SU-DHL-6 (cell line): ENCODE data around the gene IL33.

Source experiments
- H2AFZ ChIP-seq: fragments of 200-600 bp; sonication (generic); 2 replicates; pipeline ENCODE4 v1.6.1; 2014; ENCODE audit warnings: low read depth, mild to moderate bottlenecking, moderate library complexity, mixed read lengths, antibody characterized with exemption, low read length; ENCODE audit not compliant: severe bottlenecking
- H3F3A ChIP-seq: fragments of 200-600 bp; shearing (Covaris generic); 2 replicates; pipeline ENCODE4 v1.6.0; 2016; ENCODE audit warnings: antibody characterized with exemption, mild to moderate bottlenecking; ENCODE audit not compliant: insufficient read depth
- H3K27ac ChIP-seq: fragments of 200-600 bp; sonication (generic); 2 replicates; pipeline ENCODE4 v1.5.1; 2016; ENCODE audit warnings: low read depth, mild to moderate bottlenecking, low read length, moderate library complexity, mixed read lengths
- H3K27me3 ChIP-seq: fragments of 200-600 bp; sonication (generic), shearing (Covaris generic); 2 replicates; pipeline ENCODE4 v1.6.0; 2014; ENCODE audit warnings: mild to moderate bottlenecking, low read length
- H3K36me3 ChIP-seq: fragments of 200-600 bp; sonication (generic); 2 replicates; pipeline ENCODE4 v1.6.1; 2014; ENCODE audit warnings: mild to moderate bottlenecking, low read length, mixed read lengths
- H3K4me2 ChIP-seq: fragments of 300-600, 200-600 bp; shearing (Covaris generic), sonication (generic); 2 replicates; pipeline ENCODE4 v1.6.0; 2014; ENCODE audit warnings: low read length, low read depth, mild to moderate bottlenecking; ENCODE audit not compliant: poor library complexity, severe bottlenecking
- H3K4me3 ChIP-seq: fragments of 200-600 bp; sonication (generic); 2 replicates; pipeline ENCODE4 v1.5.1; 2014; ENCODE audit warnings: antibody characterized with exemption, low read length, mild to moderate bottlenecking, mixed read lengths; ENCODE audit not compliant: insufficient read depth, poor library complexity, severe bottlenecking
- H3K79me2 ChIP-seq: fragments of 200-600 bp; sonication (generic); 2 replicates; pipeline ENCODE4 v1.6.1; 2014; ENCODE audit warnings: mild to moderate bottlenecking, low read length, moderate library complexity; ENCODE audit not compliant: insufficient read depth
- H3K9ac ChIP-seq: fragments of 200-600 bp; sonication (generic); 2 replicates; pipeline ENCODE4 v1.7.0; 2014; ENCODE audit warnings: mild to moderate bottlenecking, low read length
- H3K9me2 ChIP-seq: fragments of 200-600 bp; sonication (generic); replicated peaks from 2 replicates; pipeline ENCODE4 v1.6.1; 2014; ENCODE audit warnings: low read length; ENCODE audit not compliant: insufficient read depth
- H3K9me3 ChIP-seq: fragments of 200-600 bp; sonication (generic); 2 replicates; pipeline ENCODE4 v1.6.1; 2014; ENCODE audit warnings: low read length, mixed read lengths; ENCODE audit not compliant: insufficient read depth
- H4K20me1 ChIP-seq: fragments of 200-600 bp; sonication (generic); 2 replicates; pipeline ENCODE4 v1.6.1; 2014; ENCODE audit warnings: low read depth, mild to moderate bottlenecking, antibody characterized with exemption, low read length, moderate library complexity, mixed read lengths
- CTCF ChIP-seq: fragments of 200-600 bp; sonication (generic); IDR thresholded peaks from one replicate; pipeline ENCODE4 v1.5.1; 2017; ENCODE audit warnings: antibody characterized with exemption, mild to moderate bottlenecking, low read length, moderate library complexity; ENCODE audit not compliant: insufficient read depth, poor library complexity, severe bottlenecking
- EZH2phosphoT487 ChIP-seq: fragments of 200-600 bp; sonication (generic), shearing (Covaris generic); conservative IDR thresholded peaks from 2 replicates; pipeline ENCODE4 v1.6.1; 2018; ENCODE audit warnings: mild to moderate bottlenecking, antibody characterized with exemption, low read length, moderate library complexity, mixed read lengths

Gene IL33

GRCh38 chr9:6239048-6239461 lies 23.4 kb downstream of the IL33 start:
- no peaks in the 10 kb centered on the region for H3K36me3 ChIP-seq
- H2AFZ ChIP-seq = no peak overlapping the region
- H3K79me2 ChIP-seq = no peaks in the 10 kb centered on the region
- no peak overlapping the region for H3K27ac ChIP-seq
- no peak overlapping the region for H3K4me2 ChIP-seq
- H3K27me3 ChIP-seq = no peaks in the 10 kb centered on the region
- no peaks in the 10 kb centered on the region for H3K9me2 ChIP-seq
- H3K4me3 ChIP-seq = no peak overlapping the region
- no peak for TF ChIP-seq CTCF
- TF ChIP-seq EZH2phosphoT487 = no peak
- H3F3A ChIP-seq = no peaks in the 10 kb centered on the region
- no peaks in the 10 kb centered on the region for H4K20me1 ChIP-seq
- no peaks in the 10 kb centered on the region for H3K9me3 ChIP-seq
- no peak overlapping the region for H3K9ac ChIP-seq

GRCh38 chr9:6239694-6240093 lies 24.1 kb downstream of the IL33 start:
- H3K27ac ChIP-seq = no peak overlapping the region
- no peak overlapping the region for H3K4me3 ChIP-seq
- no peak overlapping the region for H3K4me2 ChIP-seq
- H3K9me3 ChIP-seq = no peaks in the 10 kb centered on the region
- H4K20me1 ChIP-seq = no peaks in the 10 kb centered on the region
- H3K36me3 ChIP-seq = no peaks in the 10 kb centered on the region
- H3K9ac ChIP-seq = no peak overlapping the region
- no peaks in the 10 kb centered on the region for H3K9me2 ChIP-seq
- no peaks in the 10 kb centered on the region for H3F3A ChIP-seq
- H3K79me2 ChIP-seq = no peaks in the 10 kb centered on the region
- H2AFZ ChIP-seq = no peak overlapping the region
- TF ChIP-seq EZH2phosphoT487 (no peak), CTCF (no peak)
- H3K27me3 ChIP-seq = no peaks in the 10 kb centered on the region

- H3K36me3 ChIP-seq = no peaks in the 10 kb centered on the region
- no peaks in the 10 kb centered on the region for H3F3A ChIP-seq
- no peak for TF ChIP-seq CTCF
- no peak for TF ChIP-seq EZH2phosphoT487
- no peaks in the 10 kb centered on the region for H3K9me2 ChIP-seq
- no peaks in the 10 kb centered on the region for H3K27me3 ChIP-seq
- no peaks in the 10 kb centered on the region for H3K9me3 ChIP-seq
- H3K4me3 ChIP-seq = no peak overlapping the region
- H3K79me2 ChIP-seq = no peaks in the 10 kb centered on the region
- H3K9ac ChIP-seq = no peak overlapping the region
- no peak overlapping the region for H3K27ac ChIP-seq
- no peak overlapping the region for H2AFZ ChIP-seq
- no peaks in the 10 kb centered on the region for H4K20me1 ChIP-seq
- H3K4me2 ChIP-seq = no peak overlapping the region
Measured at GRCh38 chr9:6243746-6244145, 28.1 kb downstream of the IL33 start.
